ENCODE data around the gene DDX24. TPM values are rescaled to one million over a fixed set of nuclear protein-coding genes. Genes with fewer than 3 reads are reported as not detected.

DDX24 gene
- total and polyA plus RNA-seq, 9 of the 15 experiments (the other 6 are each of a cell fraction or from before 2014, with no cell fraction given) = 82.4 to 175 (median 122) TPM

GRCh38 chr14:94089479-94089878 is 8.5 kb upstream of the DDX24 start (continued):
- no peak for TF ChIP-seq MGA (IDR thresholded peaks at IDR 0.05)
- TF ChIP-seq ZNF140 (CRISPR knock-in tag; IDR thresholded peaks at IDR 0.05) = no peak
- TF ChIP-seq ETS2 (tag; IDR thresholded peaks at IDR 0.05; ENCODE audit: borderline replicate concordance, poor library complexity, severe bottlenecking) = no peak
- no peak for TF ChIP-seq SNRNP70 (optimal IDR thresholded peaks at IDR 0.05; ENCODE audit: low read depth, low read length)
- TF ChIP-seq MEF2D (tag; conservative IDR thresholded peaks at IDR 0.05; ENCODE audit: low read depth) = 0 out of 2 replicates have a peak, but pooled peaks have one; percentile 48
- no peak for TF ChIP-seq GABPB2 (CRISPR knock-in tag; conservative IDR thresholded peaks at IDR 0.05)
- no peak for TF ChIP-seq MTA3 (IDR thresholded peaks at IDR 0.05; ENCODE audit: borderline replicate concordance)
- no peak for TF ChIP-seq ZNF407 (IDR thresholded peaks at IDR 0.05; ENCODE audit: low read depth)
